ENCODE results near the gene CD160.

DNA sequence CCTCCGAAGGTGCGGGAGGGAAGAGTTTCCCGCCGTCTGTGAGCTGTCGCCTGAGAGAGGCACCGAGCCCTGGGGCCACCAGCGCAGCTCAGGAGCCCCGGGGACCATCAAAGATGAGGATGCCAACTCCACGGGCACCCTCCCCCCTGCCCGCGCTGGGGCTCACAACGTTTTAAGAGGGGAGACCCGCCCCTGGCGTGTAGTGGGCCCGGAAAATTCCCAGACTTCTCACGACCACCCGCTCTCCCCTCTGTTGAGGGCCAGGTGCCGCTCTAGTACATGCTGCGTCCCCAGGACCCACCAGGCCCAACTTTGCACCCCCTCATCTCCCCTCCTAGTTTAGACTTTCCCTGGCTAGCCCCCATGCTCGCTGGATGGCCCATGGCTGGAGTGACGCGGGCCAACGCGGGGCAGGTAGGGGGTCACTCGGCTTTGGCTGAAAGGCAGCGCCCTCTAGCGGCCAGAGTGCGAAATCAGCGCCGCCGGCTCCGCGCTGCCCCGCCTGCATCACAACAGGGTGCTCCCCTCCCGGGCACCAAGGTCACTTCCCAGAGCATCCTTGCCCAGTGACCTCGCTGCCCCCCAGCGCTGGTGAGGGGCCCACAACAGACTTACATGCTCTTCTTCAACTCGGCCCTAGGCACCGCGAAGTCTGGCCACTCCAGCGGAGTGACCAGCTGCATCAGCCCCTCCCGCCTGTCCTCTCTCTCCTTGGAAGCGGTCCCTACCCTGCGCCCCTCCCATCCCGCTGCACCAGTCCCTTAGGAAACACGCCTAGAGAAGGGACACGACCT lies 1.8 kb downstream of the CD160 start:
- TF ChIP-seq EZH2 (IDR thresholded peaks at IDR 0.05; ENCODE audit: insufficient read depth, poor library complexity, severe bottlenecking) = no peak
- TF ChIP-seq EZH2phosphoT487 (IDR thresholded peaks at IDR 0.05; ENCODE audit: insufficient read depth, low read depth) = no peak

All from GM23248 (cell line).